Ovary (tissue), 9 donors: ENCODE results near the gene SIK3. TPM values are rescaled to one million over a fixed set of nuclear protein-coding genes. Genes with fewer than 3 reads are reported as not detected.

Experiments
- DNase-seq, 5 donors: peaks; one replicate each; pipeline ENCODE4 v3.0.0-alpha.2; 2019 to 2020
- H3K27ac ChIP-seq, 2 donors: fragments of 200-600 bp; one replicate each; pipeline versions ENCODE4 v1.5.1 to v1.8.0; 2019 to 2022
- H3K27me3 ChIP-seq: fragments of 200-600 bp; one replicate; pipeline ENCODE4 v1.8.0; 2022
- H3K36me3 ChIP-seq: fragments of 200-600 bp; sonication (generic); one replicate; pipeline ENCODE4 v1.5.1; 2019
- H3K4me1 ChIP-seq: one replicate; pipeline ENCODE4 v1.8.1; 2013; ENCODE audit warnings: mild to moderate bottlenecking, moderate library complexity; ENCODE audit not compliant: insufficient read depth
- H3K4me3 ChIP-seq: fragments of 200-600 bp; sonication (generic); one replicate; pipeline ENCODE4 v1.5.1; 2017
- H3K9me3 ChIP-seq, 2 donors: fragments of 200-600 bp in 1 of 2; sonication (generic) in 1 of 2; one replicate each; pipeline versions ENCODE4 v1.5.1 to v1.8.1; 2013 to 2019; ENCODE audit warnings: mild to moderate bottlenecking in 1 of 2, moderate library complexity in 1 of 2
- EP300 ChIP-seq: sonication (generic); formaldehyde crosslinking; IDR thresholded peaks from one replicate; pipeline ENCODE4 v1.6.1; 2017; ENCODE audit warnings: antibody characterized with exemption
- POLR2A ChIP-seq: fragments of 450-650 bp; IDR thresholded peaks from one replicate; pipeline ENCODE4 v1.6.1; 2017; ENCODE audit warnings: antibody characterized with exemption, mild to moderate bottlenecking, moderate library complexity
- WGBS, 3 donors: extraction: QIAGEN DNeasy Blood & Tissue Kit in 1 of 3; methylation state at CpG; one replicate each; pipeline versions ENCODE4 v1.1.5 to v1.1.7; 2013 to 2017; 5-methylcytosine and 5-hydroxymethylcytosine counted together
- intact Hi-C, 4 donors: fragments of 100-400 bp; cut with DNase I; formaldehyde crosslinking; loops; one replicate each; pipeline versions ENCODE4 v1.11.0 to v1.15.1; 2022 to 2023
- polyA plus RNA-seq, 2 donors: library from polyadenylated mRNA; stranded (reverse); fragments of 200-250 nt in 1 of 2; fragments of 350-450 nt in 1 of 2; fragmentation: Illumina TruSeq in 1 of 2; extraction: RNeasy Lipid Tissue Mini Kit (QIAGEN cat#74804) in 1 of 2; gene quantifications; one replicate each; pipeline ENCODE4 v1.2.3, GENCODE V29; 2013 to 2014
- total RNA-seq, 7 donors: library from RNA; depleted of rRNA in 2 of 7; stranded (reverse); fragments of >200 nt in 2 of 7; fragmentation: NEBNext Ultra II Directional in 3 of 7; extraction: Animal tissue kit (Norgen Biotek cat#: 25700) in 3 of 7; gene quantifications; one replicate each; pipeline versions ENCODE4 v1.1.0 to v1.2.4, GENCODE V29; 2016 to 2023
- TF ChIP-seq, protein P1 (sequence below), 3 donors: fragments of 450-650 bp in 2 of 3; fragments of 200-600 bp in 1 of 3; IDR thresholded peaks; one replicate each; pipeline versions ENCODE4 v1.5.1 to v1.8.0; 2016 to 2022; ENCODE audit warnings: antibody characterized with exemption in 3 of 3, mild to moderate bottlenecking in 1 of 3
- donor health status: DM: no; HTN: no; CAD: no; lungs with moderate emphysema.
- donor health status: DM: no; HTN: no; CAD: no.
- donor health status: Bipolar disorder and iron deficiency.
- donor health status: DM: yes; HTN: yes; CAD: no.
- donor health status: DM: no; HTN: no; CAD: no.
- donor health status: DM: yes; HTN: yes; CAD: no.

The SIK3 gene
- total and polyA plus RNA-seq, 9 donors: 18.3 to 134 (median 56.2) TPM

DNA sequence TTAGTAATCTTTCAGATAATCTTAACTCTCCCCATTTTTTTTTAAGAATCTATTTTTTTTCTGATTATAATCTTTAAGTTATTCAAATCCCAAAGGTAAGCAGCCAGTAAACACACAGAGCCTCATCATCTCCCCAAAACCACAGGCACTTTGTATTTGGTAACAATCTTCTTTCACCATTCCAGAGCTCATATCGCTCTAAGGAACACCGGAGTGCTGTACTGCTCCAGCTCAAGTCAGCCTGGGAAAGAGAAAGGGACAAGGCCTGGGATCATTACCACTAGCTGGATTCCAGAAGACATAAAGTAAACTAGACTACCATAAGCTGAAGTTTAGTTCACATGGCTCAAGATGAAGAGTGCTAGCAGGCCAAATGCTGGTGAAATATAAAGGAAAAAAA lies 187.8 kb downstream of the SIK3 start:
- H3K4me1 ChIP-seq: peaks cover 2% of the 10 kb centered on the region
- H3K9me3 ChIP-seq: no peaks in the 10 kb centered on the region
- H3K36me3 ChIP-seq: no peaks in the 10 kb centered on the region
- WGBS, 3 donors: 50 to 64% (median 63%) methylated on average over 2 of the region's 2 CpGs
- intact Hi-C loops: no loop called here
- no peak overlapping the region for H3K4me3 ChIP-seq
- TF ChIP-seq, protein P1, sequence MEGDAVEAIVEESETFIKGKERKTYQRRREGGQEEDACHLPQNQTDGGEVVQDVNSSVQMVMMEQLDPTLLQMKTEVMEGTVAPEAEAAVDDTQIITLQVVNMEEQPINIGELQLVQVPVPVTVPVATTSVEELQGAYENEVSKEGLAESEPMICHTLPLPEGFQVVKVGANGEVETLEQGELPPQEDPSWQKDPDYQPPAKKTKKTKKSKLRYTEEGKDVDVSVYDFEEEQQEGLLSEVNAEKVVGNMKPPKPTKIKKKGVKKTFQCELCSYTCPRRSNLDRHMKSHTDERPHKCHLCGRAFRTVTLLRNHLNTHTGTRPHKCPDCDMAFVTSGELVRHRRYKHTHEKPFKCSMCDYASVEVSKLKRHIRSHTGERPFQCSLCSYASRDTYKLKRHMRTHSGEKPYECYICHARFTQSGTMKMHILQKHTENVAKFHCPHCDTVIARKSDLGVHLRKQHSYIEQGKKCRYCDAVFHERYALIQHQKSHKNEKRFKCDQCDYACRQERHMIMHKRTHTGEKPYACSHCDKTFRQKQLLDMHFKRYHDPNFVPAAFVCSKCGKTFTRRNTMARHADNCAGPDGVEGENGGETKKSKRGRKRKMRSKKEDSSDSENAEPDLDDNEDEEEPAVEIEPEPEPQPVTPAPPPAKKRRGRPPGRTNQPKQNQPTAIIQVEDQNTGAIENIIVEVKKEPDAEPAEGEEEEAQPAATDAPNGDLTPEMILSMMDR (IDR thresholded peaks at IDR 0.05): no peak
- TF ChIP-seq EP300: no peak
- no peak for TF ChIP-seq POLR2A
- H3K27ac ChIP-seq: no peak overlapping the region
- DNase-seq: no peak
- H3K27me3 ChIP-seq: no peaks in the 10 kb centered on the region

DNA sequence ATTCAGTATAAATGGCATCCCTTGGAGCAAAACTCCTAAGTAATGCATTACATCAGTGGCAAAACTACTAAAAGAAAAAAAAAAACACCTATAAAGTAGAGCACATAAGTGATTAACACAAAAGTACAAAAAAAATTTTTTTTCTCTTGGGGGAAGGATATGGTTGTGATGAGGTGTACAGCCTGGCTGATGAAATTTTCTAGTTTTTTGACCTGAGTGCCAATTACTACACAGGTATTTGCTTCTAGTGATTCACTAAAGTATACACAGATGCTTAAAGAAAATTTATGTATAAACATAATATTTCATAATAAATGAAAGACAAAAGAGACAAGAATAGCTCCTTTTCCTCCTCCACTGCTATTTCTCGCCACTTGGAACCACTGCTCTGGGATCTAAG lies 189.0 kb downstream of the SIK3 start:
- intact Hi-C loops: no loop called here
- DNase-seq: no peak
- Histone ChIP-seq H3K27me3 (no peaks in the 10 kb centered on the region), H3K4me3 (no peak overlapping the region), H3K27ac (no peak overlapping the region), H3K4me1 (peaks cover 2% of the 10 kb centered on the region), H3K36me3 (no peaks in the 10 kb centered on the region), H3K9me3 (no peaks in the 10 kb centered on the region)
- no peak for TF ChIP-seq EP300
- no peak for TF ChIP-seq POLR2A
- WGBS, 3 donors: 93 to 100% (median 100%) methylated on average over 1 of the region's 1 CpG

GRCh38 chr11:116906479-116906878 lies 191.7 kb downstream of the SIK3 start:
- Histone ChIP-seq H3K27ac (no peak overlapping the region), H3K27me3 (no peaks in the 10 kb centered on the region), H3K9me3 (no peaks in the 10 kb centered on the region), H3K36me3 (no peaks in the 10 kb centered on the region), H3K4me1 (peaks cover 2% of the 10 kb centered on the region), H3K4me3 (no peak overlapping the region)
- TF ChIP-seq POLR2A: no peak
- TF ChIP-seq, protein P1 (IDR thresholded peaks at IDR 0.05): no peak
- TF ChIP-seq EP300: no peak
- WGBS, 3 donors: 76 to 83% (median 82%) methylated on average over 6 of the region's 6 CpGs
- intact Hi-C loops: no loop called here
- DNase-seq: no peak

DNA sequence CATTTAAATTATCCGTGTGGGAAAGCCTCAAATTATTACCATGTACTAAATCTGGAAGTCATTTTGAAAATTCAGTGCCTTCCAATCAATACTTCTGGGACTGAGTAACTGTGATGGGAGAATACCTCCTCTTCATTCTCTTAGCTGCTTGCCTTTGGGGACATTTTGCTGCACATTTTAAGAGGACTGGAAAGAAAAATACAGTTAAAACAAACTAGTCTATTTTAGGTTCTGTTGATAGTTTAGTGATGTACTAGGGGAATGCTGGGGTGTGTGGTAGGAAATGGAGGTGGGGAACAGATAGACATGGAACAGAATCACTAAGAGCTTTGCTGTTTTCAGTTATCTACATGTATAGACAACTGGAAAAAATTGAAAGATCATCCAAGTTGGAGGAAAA lies 195.1 kb downstream of the SIK3 start:
- Histone ChIP-seq H3K36me3 (no peaks in the 10 kb centered on the region), H3K9me3 (no peaks in the 10 kb centered on the region), H3K27me3 (no peaks in the 10 kb centered on the region), H3K4me3 (no peak overlapping the region), H3K27ac (no peak overlapping the region), H3K4me1 (no peaks in the 10 kb centered on the region)
- DNase-seq: no peak
- intact Hi-C loops: no loop called here
- TF ChIP-seq, protein P1 (IDR thresholded peaks at IDR 0.05): no peak
- 73 to 84% (median 83%) methylated on average over 1 of the region's 1 CpG for WGBS, 3 donors

DNA sequence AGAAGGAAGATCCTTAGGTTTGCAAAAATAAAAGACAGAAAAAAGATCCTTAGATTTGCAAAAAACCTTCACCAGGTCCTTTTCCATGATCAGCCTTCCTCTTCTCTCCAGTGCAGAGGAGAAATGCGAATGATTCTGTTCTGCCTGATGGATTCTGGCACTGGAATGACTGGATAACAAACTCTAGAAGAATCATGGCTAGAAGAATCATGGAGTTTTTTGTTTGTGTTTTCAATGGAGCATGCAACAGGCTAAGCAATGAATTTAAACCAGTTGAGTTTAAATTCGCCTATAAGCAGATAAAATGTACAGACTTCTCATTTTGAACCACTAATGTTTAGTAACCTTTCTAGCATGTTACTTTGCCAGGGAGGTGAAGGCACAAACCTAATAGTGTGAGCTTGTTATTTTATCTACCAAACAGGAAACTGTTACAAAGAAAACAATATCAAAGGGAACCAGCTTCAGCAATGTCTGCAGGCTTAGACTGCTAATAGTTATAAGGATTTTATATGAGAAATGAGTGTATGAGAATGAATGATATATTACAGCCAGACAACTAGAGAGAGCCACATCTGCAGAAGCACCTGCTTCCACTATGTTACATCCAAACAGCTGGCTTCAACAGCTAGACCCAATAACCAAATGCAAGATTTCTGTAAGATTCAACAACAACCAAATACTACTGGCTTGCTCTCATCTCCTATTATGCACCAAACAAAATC lies 196.1 kb downstream of the SIK3 start:
- H3K27me3 ChIP-seq: no peaks in the 10 kb centered on the region
- 92 to 95% (median 94%) methylated on average over 2 of the region's 2 CpGs for WGBS, 3 donors
- H3K9me3 ChIP-seq: no peaks in the 10 kb centered on the region
- H3K4me1 ChIP-seq: no peaks in the 10 kb centered on the region
- H3K36me3 ChIP-seq: no peaks in the 10 kb centered on the region
- DNase-seq: no peak
- no peak overlapping the region for H3K4me3 ChIP-seq
- TF ChIP-seq, protein P1 (IDR thresholded peaks at IDR 0.05): no peak
- TF ChIP-seq EP300: no peak
- TF ChIP-seq POLR2A: no peak
- H3K27ac ChIP-seq: no peak overlapping the region
- intact Hi-C loops: no loop called here
